Measurements from ENCODE around the gene SLFNL1.

GRCh38 chr1:41003127-41003639, 18.3 kb downstream of the SLFNL1 start:
- TF ChIP-seq, protein P1, sequence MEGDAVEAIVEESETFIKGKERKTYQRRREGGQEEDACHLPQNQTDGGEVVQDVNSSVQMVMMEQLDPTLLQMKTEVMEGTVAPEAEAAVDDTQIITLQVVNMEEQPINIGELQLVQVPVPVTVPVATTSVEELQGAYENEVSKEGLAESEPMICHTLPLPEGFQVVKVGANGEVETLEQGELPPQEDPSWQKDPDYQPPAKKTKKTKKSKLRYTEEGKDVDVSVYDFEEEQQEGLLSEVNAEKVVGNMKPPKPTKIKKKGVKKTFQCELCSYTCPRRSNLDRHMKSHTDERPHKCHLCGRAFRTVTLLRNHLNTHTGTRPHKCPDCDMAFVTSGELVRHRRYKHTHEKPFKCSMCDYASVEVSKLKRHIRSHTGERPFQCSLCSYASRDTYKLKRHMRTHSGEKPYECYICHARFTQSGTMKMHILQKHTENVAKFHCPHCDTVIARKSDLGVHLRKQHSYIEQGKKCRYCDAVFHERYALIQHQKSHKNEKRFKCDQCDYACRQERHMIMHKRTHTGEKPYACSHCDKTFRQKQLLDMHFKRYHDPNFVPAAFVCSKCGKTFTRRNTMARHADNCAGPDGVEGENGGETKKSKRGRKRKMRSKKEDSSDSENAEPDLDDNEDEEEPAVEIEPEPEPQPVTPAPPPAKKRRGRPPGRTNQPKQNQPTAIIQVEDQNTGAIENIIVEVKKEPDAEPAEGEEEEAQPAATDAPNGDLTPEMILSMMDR (IDR thresholded peaks at IDR 0.05) = no peak
- TF ChIP-seq, protein P2, sequence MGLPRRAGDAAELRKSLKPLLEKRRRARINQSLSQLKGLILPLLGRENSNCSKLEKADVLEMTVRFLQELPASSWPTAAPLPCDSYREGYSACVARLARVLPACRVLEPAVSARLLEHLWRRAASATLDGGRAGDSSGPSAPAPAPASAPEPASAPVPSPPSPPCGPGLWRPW (IDR thresholded peaks at IDR 0.05) = no peak
- TF ChIP-seq, protein P3, sequence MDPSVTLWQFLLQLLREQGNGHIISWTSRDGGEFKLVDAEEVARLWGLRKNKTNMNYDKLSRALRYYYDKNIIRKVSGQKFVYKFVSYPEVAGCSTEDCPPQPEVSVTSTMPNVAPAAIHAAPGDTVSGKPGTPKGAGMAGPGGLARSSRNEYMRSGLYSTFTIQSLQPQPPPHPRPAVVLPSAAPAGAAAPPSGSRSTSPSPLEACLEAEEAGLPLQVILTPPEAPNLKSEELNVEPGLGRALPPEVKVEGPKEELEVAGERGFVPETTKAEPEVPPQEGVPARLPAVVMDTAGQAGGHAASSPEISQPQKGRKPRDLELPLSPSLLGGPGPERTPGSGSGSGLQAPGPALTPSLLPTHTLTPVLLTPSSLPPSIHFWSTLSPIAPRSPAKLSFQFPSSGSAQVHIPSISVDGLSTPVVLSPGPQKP (IDR thresholded peaks at IDR 0.05; ENCODE audit: low read depth, low read length) = no peak
- TF ChIP-seq SMC3 (IDR thresholded peaks at IDR 0.05) (no peak), CHD2 (IDR thresholded peaks at IDR 0.05; ENCODE audit: low read length, partially characterized antibody) (no peak), POLR2A (IDR thresholded peaks at IDR 0.05; ENCODE audit: low read length) (no peak), ZC3H11A (IDR thresholded peaks at IDR 0.05) (no peak), MYC (IDR thresholded peaks at IDR 0.05; ENCODE audit: borderline replicate concordance, low read length) (no peak), BHLHE40 (IDR thresholded peaks at IDR 0.05; ENCODE audit: low read depth, low read length) (no peak), RFX5 (IDR thresholded peaks at IDR 0.05) (no peak), KDM5A (IDR thresholded peaks at IDR 0.05) (no peak), EP300 (IDR thresholded peaks at IDR 0.05) (no peak), PHF8 (IDR thresholded peaks at IDR 0.05; ENCODE audit: borderline replicate concordance, low read depth) (no peak)
- TF ChIP-seq, protein P4, sequence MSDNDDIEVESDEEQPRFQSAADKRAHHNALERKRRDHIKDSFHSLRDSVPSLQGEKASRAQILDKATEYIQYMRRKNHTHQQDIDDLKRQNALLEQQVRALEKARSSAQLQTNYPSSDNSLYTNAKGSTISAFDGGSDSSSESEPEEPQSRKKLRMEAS (IDR thresholded peaks at IDR 0.05) = no peak
